K562 (cell line): Measurements from ENCODE around the gene MXI1.

Source experiments
- EP300 ChIP-seq: IDR thresholded peaks from 2 replicates; pipeline ENCODE4 v1.6.1; 2012; ENCODE audit warnings: low read length, improper control_type of control experiment
- ZBTB1 ChIP-seq: sonication (generic); formaldehyde crosslinking; IDR thresholded peaks from 2 replicates; pipeline ENCODE4 v1.8.1; 2023; ENCODE audit warnings: missing genetic modification reagents, low read depth, mild to moderate bottlenecking, borderline replicate concordance

GRCh38 chr10:110226926-110227641, 19.7 kb downstream of the MXI1 start:
- TF ChIP-seq ZBTB1 (CRISPR knock-in tag): no peak
- no peak for TF ChIP-seq EP300
